Heart left ventricle (tissue), 13 donors: Measurements from ENCODE around the gene NCAM1.

Experiments
- POLR2A ChIP-seq, 2 donors: fragments of 450-650 bp; IDR thresholded peaks; one replicate each; pipeline ENCODE4 v1.6.1; 2017; ENCODE audit warnings: antibody characterized with exemption in 2 of 2, mild to moderate bottlenecking in 2 of 2, moderate library complexity in 2 of 2
- TF ChIP-seq, protein P1 (sequence below), 12 donors: fragments of 200-600 bp; sonication (generic) in 4 of 12; IDR thresholded peaks; one replicate each; pipeline versions ENCODE4 v1.5.0 to v1.8.0; 2018 to 2022; ENCODE audit warnings: antibody characterized with exemption in 12 of 12, mild to moderate bottlenecking in 5 of 12
- donor health status: ischemic (EF 13 %, LVEDD 7.1; RV severe dilation, severe dysfunction).
- donor health status: DM: no; HTN: yes; CAD: no.
- donor health status: DM: no; HTN: no; CAD: no.
- donor health status: ischemic (EF 25% LVEDD 6.9; RV normal size, moderate dysfunction).
- donor health status: ischemic (EF 25% LVEDD 5.7; RV mildly dilated, moderate dysfunction).
- donor health status: ischemic (EF 35%, LVEDD 5.7; RV mildly dilated, moderate dysfunction).
- donor health status: nonischemic (EF 11% LVEDD 7.7; RV severe dilation, severe dysfunction).
- donor health status: DM: yes; HTN: yes; CAD: no.
- donor health status: PGD.
- donor health status: ischemic (EF 29% LVEDD 5.4; RV normal size, mild dysfunction).
- donor health status: nonischemic (EF 23%, LVEDD 6.1; RV moderate dilation, normal function).

DNA sequence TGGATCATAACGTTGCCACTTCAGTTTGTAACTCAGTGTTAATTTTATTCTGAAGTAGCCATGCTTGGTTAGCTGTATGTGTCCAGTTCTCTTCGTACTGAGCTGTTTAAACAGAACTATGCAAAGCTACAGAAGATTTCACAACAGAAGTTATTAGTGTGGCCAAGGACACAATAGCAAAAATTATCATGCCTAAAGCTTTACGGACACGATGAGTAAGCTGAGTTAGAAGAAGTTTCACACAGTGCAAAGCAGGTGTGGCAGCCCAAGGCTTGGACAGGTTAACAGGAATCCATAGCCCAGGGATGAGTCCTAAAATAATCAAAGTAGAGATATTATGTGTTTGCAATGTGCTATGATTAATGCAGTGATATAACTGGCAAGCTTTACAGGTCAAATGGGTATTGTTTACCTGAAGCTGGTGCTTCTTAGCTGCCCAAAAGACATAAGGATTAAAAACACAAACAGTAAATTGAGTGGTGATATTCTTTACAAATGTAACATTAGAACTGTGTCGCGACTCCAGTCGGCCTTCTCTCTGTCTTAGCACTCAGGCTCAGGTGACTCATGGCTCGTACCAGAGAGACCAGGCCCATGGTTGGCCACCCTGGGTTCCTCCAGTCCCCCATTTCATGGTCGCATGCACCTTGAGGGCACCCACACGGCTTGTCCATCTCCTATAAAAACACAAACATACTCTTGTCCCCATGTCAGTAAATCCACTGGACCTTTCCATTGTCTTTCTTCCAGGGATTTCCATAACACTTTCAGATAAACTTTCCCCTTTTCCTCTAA, 35.5 kb upstream of the NCAM1 start:
- TF ChIP-seq, protein P1, sequence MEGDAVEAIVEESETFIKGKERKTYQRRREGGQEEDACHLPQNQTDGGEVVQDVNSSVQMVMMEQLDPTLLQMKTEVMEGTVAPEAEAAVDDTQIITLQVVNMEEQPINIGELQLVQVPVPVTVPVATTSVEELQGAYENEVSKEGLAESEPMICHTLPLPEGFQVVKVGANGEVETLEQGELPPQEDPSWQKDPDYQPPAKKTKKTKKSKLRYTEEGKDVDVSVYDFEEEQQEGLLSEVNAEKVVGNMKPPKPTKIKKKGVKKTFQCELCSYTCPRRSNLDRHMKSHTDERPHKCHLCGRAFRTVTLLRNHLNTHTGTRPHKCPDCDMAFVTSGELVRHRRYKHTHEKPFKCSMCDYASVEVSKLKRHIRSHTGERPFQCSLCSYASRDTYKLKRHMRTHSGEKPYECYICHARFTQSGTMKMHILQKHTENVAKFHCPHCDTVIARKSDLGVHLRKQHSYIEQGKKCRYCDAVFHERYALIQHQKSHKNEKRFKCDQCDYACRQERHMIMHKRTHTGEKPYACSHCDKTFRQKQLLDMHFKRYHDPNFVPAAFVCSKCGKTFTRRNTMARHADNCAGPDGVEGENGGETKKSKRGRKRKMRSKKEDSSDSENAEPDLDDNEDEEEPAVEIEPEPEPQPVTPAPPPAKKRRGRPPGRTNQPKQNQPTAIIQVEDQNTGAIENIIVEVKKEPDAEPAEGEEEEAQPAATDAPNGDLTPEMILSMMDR (IDR thresholded peaks at IDR 0.05) = no peak
- TF ChIP-seq POLR2A (IDR thresholded peaks at IDR 0.05) = no peak
